Testis (tissue), 3 donors: ENCODE data around the gene F8. TPM values are rescaled to one million over a fixed set of nuclear protein-coding genes. Genes with fewer than 3 reads are reported as not detected.

Source experiments
- DNase-seq: peaks from one replicate; pipeline ENCODE4 v3.0.0-alpha.2; 2019
- H3K27ac ChIP-seq, 2 donors: fragments of 200-600 bp; sonication (generic); one replicate each; pipeline ENCODE4 v1.5.1; 2019
- H3K27me3 ChIP-seq: fragments of 200-600 bp; sonication (generic); one replicate; pipeline ENCODE4 v1.5.1; 2019
- H3K36me3 ChIP-seq: fragments of 200-600 bp; sonication (generic); one replicate; pipeline ENCODE4 v1.5.1; 2017; ENCODE audit warnings: low read depth; ENCODE audit errors: missing control alignments
- H3K4me1 ChIP-seq: fragments of 200-600 bp; sonication (generic); one replicate; pipeline ENCODE4 v1.5.1; 2019
- H3K4me3 ChIP-seq, 2 donors: fragments of 200-600 bp; sonication (generic); one replicate each; pipeline ENCODE4 v1.5.1; 2017 to 2019
- H3K9me3 ChIP-seq: fragments of 200-600 bp; sonication (generic); one replicate; pipeline ENCODE4 v1.5.1; 2017
- POLR2A ChIP-seq: fragments of 450-650 bp; IDR thresholded peaks from one replicate; pipeline ENCODE4 v1.6.1; 2017; ENCODE audit warnings: antibody characterized with exemption, mild to moderate bottlenecking, moderate library complexity
- WGBS, 2 donors: methylation state at CpG; one replicate each; pipeline ENCODE4 v1.1.5; 2018; 5-methylcytosine and 5-hydroxymethylcytosine counted together
- intact Hi-C: fragments of 100-400 bp; cut with DNase I; formaldehyde crosslinking; loops from one replicate; pipeline ENCODE4 v1.15.1; 2023; ENCODE audit warnings: low total_unique reads
- microRNA counts, 2 donors: library from miRNA; unstranded; fragments of <30 nt; microRNA quantifications; one replicate each; lab custom pipeline; 2016
- microRNA-seq, 2 donors: library from miRNA; unstranded; fragments of <30 nt; microRNA quantifications; one replicate each; pipeline ENCODE4, GENCODE V29; 2016; ENCODE audit warnings: borderline number of aligned reads in 2 of 2, borderline replicate concordance in 1 of 2
- polyA plus RNA-seq: library from polyadenylated mRNA; stranded (reverse); fragments of 350-450 nt; fragmentation: Illumina TruSeq; extraction: RNeasy Lipid Tissue Mini Kit (QIAGEN cat#74804); gene quantifications from one replicate; pipeline ENCODE4 v1.2.3, GENCODE V29; 2014; ENCODE audit warnings: low read depth, low replicate concordance; ENCODE audit not compliant: insufficient read depth
- small RNA-seq, 2 donors: library from RNA; depleted of rRNA; stranded (forward); fragments of <200 nt; gene quantifications; one replicate each; pipeline ENCODE3, GENCODE V24; 2016
- total RNA-seq, 2 donors: library from RNA; depleted of rRNA; stranded (reverse); fragments of >200 nt; gene quantifications; one replicate each; pipeline ENCODE4 v1.2.3, GENCODE V29; 2016
- TF ChIP-seq, protein P1 (sequence below), 3 experiments: fragments of 450-650 bp in 2 of 3; fragments of 200-600 bp in 1 of 3; sonication (generic) in 1 of 3; IDR thresholded peaks; one replicate each; pipeline ENCODE4 v1.5.1; 2016 to 2019; ENCODE audit warnings: antibody characterized with exemption in 3 of 3, mild to moderate bottlenecking in 2 of 3, moderate library complexity in 1 of 3

The F8 gene
- total and polyA plus RNA-seq, 3 donors from 2014 or later: 18.0 to 35.2 (median 25.0) TPM

DNA sequence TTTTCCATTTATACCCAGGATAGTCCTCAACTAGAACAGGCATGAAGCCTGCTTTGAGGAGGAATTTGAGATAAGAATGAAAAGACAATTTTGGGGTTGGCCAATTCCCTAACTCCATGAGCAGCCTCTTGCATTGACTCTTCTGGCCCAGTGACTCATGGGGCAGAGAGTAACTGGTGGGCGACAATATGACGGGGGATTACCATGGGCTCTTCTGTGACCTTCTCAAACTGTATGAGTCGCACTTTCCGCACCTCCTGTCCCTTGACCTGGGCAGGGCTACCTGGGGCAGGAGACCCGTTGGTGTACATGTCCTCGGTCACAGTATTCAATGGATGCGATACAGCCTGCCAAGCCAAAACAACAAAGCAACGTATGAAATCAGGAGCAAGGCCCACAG, 230.6 kb downstream of the F8 start:
- TF ChIP-seq, protein P1, sequence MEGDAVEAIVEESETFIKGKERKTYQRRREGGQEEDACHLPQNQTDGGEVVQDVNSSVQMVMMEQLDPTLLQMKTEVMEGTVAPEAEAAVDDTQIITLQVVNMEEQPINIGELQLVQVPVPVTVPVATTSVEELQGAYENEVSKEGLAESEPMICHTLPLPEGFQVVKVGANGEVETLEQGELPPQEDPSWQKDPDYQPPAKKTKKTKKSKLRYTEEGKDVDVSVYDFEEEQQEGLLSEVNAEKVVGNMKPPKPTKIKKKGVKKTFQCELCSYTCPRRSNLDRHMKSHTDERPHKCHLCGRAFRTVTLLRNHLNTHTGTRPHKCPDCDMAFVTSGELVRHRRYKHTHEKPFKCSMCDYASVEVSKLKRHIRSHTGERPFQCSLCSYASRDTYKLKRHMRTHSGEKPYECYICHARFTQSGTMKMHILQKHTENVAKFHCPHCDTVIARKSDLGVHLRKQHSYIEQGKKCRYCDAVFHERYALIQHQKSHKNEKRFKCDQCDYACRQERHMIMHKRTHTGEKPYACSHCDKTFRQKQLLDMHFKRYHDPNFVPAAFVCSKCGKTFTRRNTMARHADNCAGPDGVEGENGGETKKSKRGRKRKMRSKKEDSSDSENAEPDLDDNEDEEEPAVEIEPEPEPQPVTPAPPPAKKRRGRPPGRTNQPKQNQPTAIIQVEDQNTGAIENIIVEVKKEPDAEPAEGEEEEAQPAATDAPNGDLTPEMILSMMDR (IDR thresholded peaks at IDR 0.05): no peak
- no peak for TF ChIP-seq POLR2A
- no peaks in the 10 kb centered on the region for H3K36me3 ChIP-seq
- H3K4me1 ChIP-seq: no peaks in the 10 kb centered on the region
- no peaks in the 10 kb centered on the region for H3K9me3 ChIP-seq
- no peak overlapping the region for H3K27ac ChIP-seq
- WGBS, 2 donors: 84 to 97% methylated on average over 6 to 8 of the region's 8 CpGs
- H3K27me3 ChIP-seq: no peaks in the 10 kb centered on the region
- H3K4me3 ChIP-seq: no peak overlapping the region
- DNase-seq: no peak
- intact Hi-C loops: no loop called here

DNA sequence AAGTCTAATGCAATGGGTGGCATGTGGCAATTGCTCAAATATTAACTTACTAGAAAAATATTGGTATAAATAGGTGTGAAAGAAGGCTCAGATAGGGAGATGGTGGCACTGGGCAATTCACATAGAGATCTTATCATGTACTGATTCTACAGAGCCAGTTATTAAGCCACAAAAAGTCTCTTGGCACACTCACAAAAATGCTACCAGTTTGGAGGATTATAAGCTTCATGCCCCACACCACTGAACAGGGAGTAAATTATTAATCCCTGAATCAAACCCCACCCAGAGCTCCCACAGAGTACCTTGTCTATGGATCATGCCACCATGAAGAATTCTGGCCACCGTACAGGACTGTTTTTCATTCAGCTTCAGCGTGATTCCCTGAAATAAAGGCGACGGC, 231.1 kb downstream of the F8 start:
- intact Hi-C loops: no loop called here
- Histone ChIP-seq H3K4me1 (no peaks in the 10 kb centered on the region), H3K27me3 (no peaks in the 10 kb centered on the region), H3K4me3 (no peak overlapping the region), H3K36me3 (no peaks in the 10 kb centered on the region), H3K27ac (no peak overlapping the region), H3K9me3 (no peaks in the 10 kb centered on the region)
- 47 to 94% methylated on average over 4 of the region's 4 CpGs for WGBS, 2 donors
- TF ChIP-seq, protein P1 (IDR thresholded peaks at IDR 0.05): no peak
- TF ChIP-seq POLR2A: no peak
- no peak for DNase-seq

MicroRNAs encoded within 50 kb of the gene (microRNA counts, 767-probe panel; counts per million panel counts)
- 0 to 152 counts per million in 2 donors for microRNA hsa-miR-1184 (lab: Ali Mortazavi, UCI)

Small RNA genes within 50 kb of the gene (microRNA-seq; reads per million reads assigned to microRNA genes)
- 0 reads per million in 2 donors for gene MIR1184-1

Small RNA genes within 50 kb of the gene (small RNA-seq; reads per million reads assigned to genes)
- gene MIR1184-1: 0 reads per million in 2 donors

Other genes with a start within 250 kb of the F8 start
- 10 to 100 TPM; 36.4 to 46.2 TPM for gene MPP1, start 217.2 kb downstream of the F8 start, total RNA-seq
- gene MPP1, start 217.2 kb downstream of the F8 start, polyA plus RNA-seq: 21.9 TPM
- gene SMIM9, start 188.1 kb downstream of the F8 start, total RNA-seq: under 1 TPM in 1 of 2 donors, not detected in 1; 0.87 TPM
- 0.51 TPM for gene SMIM9, start 188.1 kb downstream of the F8 start, polyA plus RNA-seq
- gene F8A1, start 136.4 kb downstream of the F8 start, total RNA-seq: 10 to 100 TPM in 1 of 2 donors, 1 to 10 TPM in 1; 6.9 to 15.5 TPM
- gene F8A1, start 136.4 kb downstream of the F8 start, polyA plus RNA-seq: 8.5 TPM
- gene FUNDC2, start 4.1 kb upstream of the F8 start, total RNA-seq: 10 to 100 TPM; 65.0 to 71.7 TPM
- gene FUNDC2, start 4.1 kb upstream of the F8 start, polyA plus RNA-seq: 104 TPM
- gene CMC4, start 48.4 kb upstream of the F8 start, total RNA-seq: 10 to 100 TPM; 25.4 to 29.8 TPM
- 8.5 TPM for gene CMC4, start 48.4 kb upstream of the F8 start, polyA plus RNA-seq
- gene MTCP1, start 48.4 kb upstream of the F8 start, total RNA-seq: 10 to 100 TPM; 25.0 to 25.5 TPM
- gene MTCP1, start 48.4 kb upstream of the F8 start, polyA plus RNA-seq: 23.3 TPM
- 1 to 10 TPM; 2.8 to 3.4 TPM for gene BRCC3, start 48.8 kb upstream of the F8 start, total RNA-seq
- gene BRCC3, start 48.8 kb upstream of the F8 start, polyA plus RNA-seq: 1.4 TPM
- gene VBP1, start 193.7 kb upstream of the F8 start, total RNA-seq: 10 to 100 TPM; 14.8 to 20.9 TPM
- 26.5 TPM for gene VBP1, start 193.7 kb upstream of the F8 start, polyA plus RNA-seq
- gene RAB39B, start 241.8 kb upstream of the F8 start, total RNA-seq: 1 to 10 TPM; 2.5 to 3.4 TPM
- 1.8 TPM for gene RAB39B, start 241.8 kb upstream of the F8 start, polyA plus RNA-seq